SH-SY5Y (cell line): Measurements from ENCODE around the gene GPALPP1.

Experiments used
- GATA2 ChIP-seq: IDR thresholded peaks from 2 replicates; pipeline ENCODE4 v1.6.1; 2011; ENCODE audit warnings: mild to moderate bottlenecking, low read depth, low read length
- GATA3 ChIP-seq: IDR thresholded peaks from 2 replicates; pipeline ENCODE4 v1.6.1; 2011; ENCODE audit warnings: low read depth, mild to moderate bottlenecking, low read length, moderate library complexity

The GPALPP1 gene

GRCh38 chr13:45064889-45065288, 75.6 kb downstream of the GPALPP1 start:
- TF ChIP-seq GATA3 = no peak
- TF ChIP-seq GATA2 = no peak

GRCh38 chr13:45068036-45069001, 79.0 kb downstream of the GPALPP1 start:
- TF ChIP-seq GATA2 (no peak), GATA3 (no peak)

- TF ChIP-seq GATA2 = no peak
- TF ChIP-seq GATA3 = no peak
These were observed 84.5 kb downstream of the GPALPP1 start for GRCh38 chr13:45073809-45074208.

- TF ChIP-seq GATA3 (no peak), GATA2 (no peak)
These were observed 85.4 kb downstream of the GPALPP1 start for GRCh38 chr13:45074721-45075120.

- TF ChIP-seq GATA2 = no peak
- no peak for TF ChIP-seq GATA3
These were observed 88.7 kb downstream of the GPALPP1 start for GRCh38 chr13:45078003-45078402.
